Ascending aorta (tissue), 2 donors: ENCODE data around the gene C19orf44. TPM values are rescaled to one million over a fixed set of nuclear protein-coding genes. Genes with fewer than 3 reads are reported as not detected.
"Not testable (repeated sequence)": the region's sequence is repeated elsewhere in the genome, so short reads cannot be mapped to it uniquely, and the experiment has no call there.

Experiments
- DNase-seq, 2 donors: peaks; one replicate each; pipeline ENCODE4 v3.0.0-alpha.2; 2019; ENCODE audit warnings: low spot score in 2 of 2
- H3K27ac ChIP-seq, 2 donors: fragments of 200-600 bp; sonication (generic); one replicate each; pipeline ENCODE4 v1.5.1; 2016 to 2017; ENCODE audit warnings: mild to moderate bottlenecking in 1 of 2
- H3K27me3 ChIP-seq: fragments of 200-600 bp; sonication (generic); one replicate; pipeline ENCODE4 v1.5.1; 2017
- H3K36me3 ChIP-seq, 2 donors: fragments of 200-600 bp; sonication (generic); one replicate each; pipeline ENCODE4 v1.5.1; 2016
- H3K4me1 ChIP-seq, 2 donors: fragments of 200-600 bp; sonication (generic); one replicate each; pipeline ENCODE4 v1.5.1; 2016 to 2017; ENCODE audit warnings: mild to moderate bottlenecking in 1 of 2
- H3K4me3 ChIP-seq, 2 donors: fragments of 200-600 bp; sonication (generic); one replicate each; pipeline ENCODE4 v1.5.1; 2016 to 2017; ENCODE audit warnings: mild to moderate bottlenecking in 1 of 2
- H3K9me3 ChIP-seq, 2 donors: fragments of 200-600 bp; sonication (generic); one replicate each; pipeline ENCODE4 v1.5.1; 2016
- intact Hi-C: fragments of 100-400 bp; cut with DNase I; formaldehyde crosslinking; loops from one replicate; pipeline ENCODE4 v1.15.1; 2023
- total RNA-seq: library from RNA; depleted of rRNA; stranded (reverse); fragments of >200 nt; gene quantifications from one replicate; pipeline ENCODE4 v1.1.0, GENCODE V29; 2016
- TF ChIP-seq, protein P1 (sequence below), 3 experiments: fragments of 200-600 bp in 2 of 3; fragments of 450-650 bp in 1 of 3; sonication (generic) in 2 of 3; IDR thresholded peaks; one replicate each; pipeline ENCODE4 v1.5.1; 2016 to 2019; ENCODE audit warnings: antibody characterized with exemption in 3 of 3, mild to moderate bottlenecking in 1 of 3, moderate library complexity in 1 of 3

Gene C19orf44
- total RNA-seq, 1 donor from 2014 or later = 5.1 TPM

GRCh38 chr19:16548956-16549355 lies 52.8 kb downstream of the C19orf44 start:
- Histone ChIP-seq H3K36me3 (peaks cover 23 to 31% of the 10 kb centered on the region in 2 donors), H3K4me1 (no peaks in the 10 kb centered on the region), H3K27ac (no peak overlapping the region), H3K9me3 (no peaks in the 10 kb centered on the region), H3K27me3 (no peaks in the 10 kb centered on the region), H3K4me3 (no peak overlapping the region)
- TF ChIP-seq, protein P1, sequence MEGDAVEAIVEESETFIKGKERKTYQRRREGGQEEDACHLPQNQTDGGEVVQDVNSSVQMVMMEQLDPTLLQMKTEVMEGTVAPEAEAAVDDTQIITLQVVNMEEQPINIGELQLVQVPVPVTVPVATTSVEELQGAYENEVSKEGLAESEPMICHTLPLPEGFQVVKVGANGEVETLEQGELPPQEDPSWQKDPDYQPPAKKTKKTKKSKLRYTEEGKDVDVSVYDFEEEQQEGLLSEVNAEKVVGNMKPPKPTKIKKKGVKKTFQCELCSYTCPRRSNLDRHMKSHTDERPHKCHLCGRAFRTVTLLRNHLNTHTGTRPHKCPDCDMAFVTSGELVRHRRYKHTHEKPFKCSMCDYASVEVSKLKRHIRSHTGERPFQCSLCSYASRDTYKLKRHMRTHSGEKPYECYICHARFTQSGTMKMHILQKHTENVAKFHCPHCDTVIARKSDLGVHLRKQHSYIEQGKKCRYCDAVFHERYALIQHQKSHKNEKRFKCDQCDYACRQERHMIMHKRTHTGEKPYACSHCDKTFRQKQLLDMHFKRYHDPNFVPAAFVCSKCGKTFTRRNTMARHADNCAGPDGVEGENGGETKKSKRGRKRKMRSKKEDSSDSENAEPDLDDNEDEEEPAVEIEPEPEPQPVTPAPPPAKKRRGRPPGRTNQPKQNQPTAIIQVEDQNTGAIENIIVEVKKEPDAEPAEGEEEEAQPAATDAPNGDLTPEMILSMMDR (IDR thresholded peaks at IDR 0.05) = no peak
- DNase-seq = no peak
- intact Hi-C loops = no loop called here

GRCh38 chr19:16551902-16552301 lies 55.7 kb downstream of the C19orf44 start:
- H3K4me3 ChIP-seq, H3K4me1 ChIP-seq, H3K27ac ChIP-seq, DNase-seq, intact Hi-C loops, H3K9me3 ChIP-seq, H3K27me3 ChIP-seq: not testable (repeated sequence)
- H3K36me3 ChIP-seq = peaks cover 34 to 59% of the 10 kb centered on the region in 2 donors

DNA sequence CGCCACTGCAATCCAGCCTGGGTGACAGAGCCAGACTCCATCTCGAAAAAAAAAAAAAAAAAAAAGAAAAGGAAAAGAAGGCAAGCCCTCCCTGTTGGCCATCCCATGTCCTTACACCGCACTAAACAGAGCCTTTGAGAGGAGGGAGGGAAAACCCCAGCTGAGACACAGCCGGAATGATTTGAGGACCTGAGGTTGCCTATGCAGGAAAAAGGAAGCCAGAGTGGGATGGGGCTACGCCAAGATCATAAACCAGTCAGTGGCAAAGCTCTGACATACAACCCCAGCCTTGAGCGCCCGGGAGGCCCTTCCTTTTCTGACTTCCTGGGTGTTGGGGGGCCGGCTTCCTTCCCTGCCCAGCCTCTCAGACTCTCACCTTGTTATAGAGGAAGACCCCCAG lies 58.6 kb downstream of the C19orf44 start:
- Histone ChIP-seq H3K27ac (no peak overlapping the region), H3K27me3 (no peaks in the 10 kb centered on the region), H3K9me3 (no peaks in the 10 kb centered on the region), H3K36me3 (peaks cover 45 to 80% of the 10 kb centered on the region in 2 donors), H3K4me3 (no peak overlapping the region), H3K4me1 (no peaks in the 10 kb centered on the region)
- DNase-seq = no peak
- intact Hi-C loops = no loop called here
- TF ChIP-seq, protein P1 (IDR thresholded peaks at IDR 0.05) = no peak

DNA sequence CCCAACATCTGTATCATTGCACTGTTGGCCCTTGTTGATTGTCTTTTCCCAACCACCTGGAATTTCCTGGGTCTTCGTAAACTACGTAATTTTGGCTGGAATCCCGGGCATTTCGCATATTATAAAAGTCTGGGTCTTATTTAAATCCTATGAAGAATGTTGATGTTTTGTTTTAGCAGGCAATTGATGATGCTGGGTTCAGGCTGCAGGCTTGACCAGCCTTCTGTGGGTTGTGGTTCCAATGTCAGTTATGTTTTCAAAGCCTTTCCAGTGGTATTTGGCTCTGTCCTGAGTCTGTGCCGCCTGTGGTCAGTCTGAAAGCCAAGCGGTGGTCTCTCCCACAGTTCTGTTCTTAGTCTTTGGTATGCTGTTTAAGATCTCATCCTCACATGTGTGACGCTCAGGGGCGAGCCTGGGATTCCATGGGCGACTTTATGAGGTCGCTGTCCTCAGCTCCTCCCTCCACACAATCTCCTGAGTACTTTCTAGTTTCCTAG lies 63.6 kb downstream of the C19orf44 start:
- intact Hi-C loops = no loop called here
- H3K4me3 ChIP-seq = no peak overlapping the region
- TF ChIP-seq, protein P1 (IDR thresholded peaks at IDR 0.05) = no peak
- DNase-seq = no peak
- H3K27ac ChIP-seq = no peak overlapping the region
- no peaks in the 10 kb centered on the region for H3K4me1 ChIP-seq
- peaks cover 51 to 85% of the 10 kb centered on the region in 2 donors for H3K36me3 ChIP-seq
- no peaks in the 10 kb centered on the region for H3K9me3 ChIP-seq
- no peaks in the 10 kb centered on the region for H3K27me3 ChIP-seq

DNA sequence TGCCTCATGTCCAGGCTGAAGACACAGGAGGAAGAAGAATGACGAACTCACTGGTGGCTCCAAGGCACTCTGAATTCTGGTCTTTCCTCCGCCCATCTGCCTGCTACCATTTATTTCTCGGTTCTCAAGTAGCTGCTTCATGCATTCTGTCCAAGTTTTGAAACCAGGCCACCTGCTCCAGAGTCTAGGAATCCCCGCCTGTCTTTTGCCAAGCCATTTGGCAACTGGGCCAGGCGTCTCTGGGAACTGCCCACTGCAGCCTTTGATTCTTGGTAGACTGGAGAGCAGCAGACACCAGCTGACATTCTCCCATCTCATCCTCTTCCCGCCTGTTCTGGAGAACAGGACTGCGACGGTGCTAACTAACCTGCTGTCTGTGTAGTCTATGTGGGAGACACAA lies 65.2 kb downstream of the C19orf44 start:
- TF ChIP-seq, protein P1 (IDR thresholded peaks at IDR 0.05) = no peak
- no peaks in the 10 kb centered on the region for H3K4me1 ChIP-seq
- H3K4me3 ChIP-seq = no peak overlapping the region
- no peaks in the 10 kb centered on the region for H3K27me3 ChIP-seq
- H3K9me3 ChIP-seq = no peaks in the 10 kb centered on the region
- DNase-seq = no peak
- H3K36me3 ChIP-seq = peaks cover 54 to 83% of the 10 kb centered on the region in 2 donors
- intact Hi-C loops = no loop called here
- no peak overlapping the region for H3K27ac ChIP-seq

GRCh38 chr19:16562608-16563025 lies 66.4 kb downstream of the C19orf44 start:
- TF ChIP-seq, protein P1 (IDR thresholded peaks at IDR 0.05) = no peak
- H3K9me3 ChIP-seq = no peaks in the 10 kb centered on the region
- DNase-seq = no peak
- no peaks in the 10 kb centered on the region for H3K27me3 ChIP-seq
- no peak overlapping the region for H3K27ac ChIP-seq
- peaks cover 59 to 89% of the 10 kb centered on the region in 2 donors for H3K36me3 ChIP-seq
- no peaks in the 10 kb centered on the region for H3K4me1 ChIP-seq
- no peak overlapping the region for H3K4me3 ChIP-seq
- intact Hi-C loops = no loop called here
